Loucy (cell line): ENCODE measurements around the gene FAP.
A peak's percentile ranks its signal among the peaks of the same experiment; 100 is the strongest.

ENCODE experiments used
- H2AFZ ChIP-seq: fragments of 200-600 bp; sonication (generic); 2 replicates; pipeline ENCODE4 v1.6.0; 2016; ENCODE audit warnings: antibody characterized with exemption, mild to moderate bottlenecking, low read length, moderate library complexity
- H3F3A ChIP-seq: fragments of 200-600 bp; 2 replicates; pipeline ENCODE4 v1.6.0; 2016; ENCODE audit warnings: antibody characterized with exemption, low read depth, mild to moderate bottlenecking
- H3K27me3 ChIP-seq: fragments of 200-600 bp; sonication (generic); 2 replicates; pipeline ENCODE4 v1.6.1; 2014; ENCODE audit warnings: low read length, mild to moderate bottlenecking; ENCODE audit not compliant: insufficient read depth, poor library complexity, severe bottlenecking
- H3K36me3 ChIP-seq: fragments of 200-600 bp; sonication (generic); 2 replicates; pipeline ENCODE4 v1.6.1; 2016; ENCODE audit warnings: low read length; ENCODE audit not compliant: insufficient read depth
- H3K4me1 ChIP-seq: fragments of 200-600 bp; sonication (generic); 2 replicates; pipeline ENCODE4 v1.5.1; 2014; ENCODE audit warnings: low read length, mild to moderate bottlenecking; ENCODE audit not compliant: insufficient read depth, poor library complexity, severe bottlenecking
- H3K4me2 ChIP-seq: fragments of 200-600 bp; sonication (generic); 2 replicates; pipeline ENCODE4 v1.6.0; 2014; ENCODE audit warnings: antibody characterized with exemption, low read length, low read depth, mild to moderate bottlenecking; ENCODE audit not compliant: poor library complexity, severe bottlenecking
- H3K4me3 ChIP-seq: fragments of 200-600 bp; sonication (generic); 2 replicates; pipeline ENCODE4 v1.5.1; 2014; ENCODE audit warnings: low read length, mild to moderate bottlenecking, mixed read lengths; ENCODE audit not compliant: poor library complexity, severe bottlenecking
- H3K79me2 ChIP-seq: fragments of 200-600 bp; sonication (generic); 2 replicates; pipeline ENCODE4 v1.6.1; 2014; ENCODE audit warnings: low read length; ENCODE audit not compliant: insufficient read depth
- H3K9ac ChIP-seq: fragments of 200-600 bp; sonication (generic); 2 replicates; pipeline ENCODE4 v1.6.0; 2014; ENCODE audit warnings: mild to moderate bottlenecking, low read depth, low read length, moderate library complexity; ENCODE audit not compliant: poor library complexity, severe bottlenecking
- H3K9me2 ChIP-seq: fragments of 200-600 bp; sonication (generic); replicated peaks from 2 replicates; pipeline ENCODE4 v1.6.1; 2016; ENCODE audit warnings: low read depth, low read length, mixed read lengths
- H3K9me3 ChIP-seq: fragments of 200-600 bp; sonication (generic); 2 replicates; pipeline ENCODE4 v1.6.1; 2014; ENCODE audit warnings: mild to moderate bottlenecking, antibody characterized with exemption, low read length, low read depth; ENCODE audit not compliant: insufficient read depth
- H4K20me1 ChIP-seq: fragments of 200-600 bp; sonication (generic); 2 replicates; pipeline ENCODE4 v1.6.0; 2014; ENCODE audit warnings: antibody characterized with exemption, low read length, mild to moderate bottlenecking; ENCODE audit not compliant: insufficient read depth, poor library complexity, severe bottlenecking
- EZH2phosphoT487 ChIP-seq: fragments of 200-600 bp; IDR thresholded peaks from 2 replicates; pipeline ENCODE4 v1.6.1; 2018; ENCODE audit warnings: antibody characterized with exemption, mild to moderate bottlenecking, moderate library complexity, borderline replicate concordance
- TF ChIP-seq, protein P1 (sequence below): fragments of 200-600 bp; sonication (generic); conservative IDR thresholded peaks from 2 replicates; pipeline ENCODE4 v1.5.1; 2014; ENCODE audit warnings: mild to moderate bottlenecking, antibody characterized with exemption, low read length

FAP gene

DNA sequence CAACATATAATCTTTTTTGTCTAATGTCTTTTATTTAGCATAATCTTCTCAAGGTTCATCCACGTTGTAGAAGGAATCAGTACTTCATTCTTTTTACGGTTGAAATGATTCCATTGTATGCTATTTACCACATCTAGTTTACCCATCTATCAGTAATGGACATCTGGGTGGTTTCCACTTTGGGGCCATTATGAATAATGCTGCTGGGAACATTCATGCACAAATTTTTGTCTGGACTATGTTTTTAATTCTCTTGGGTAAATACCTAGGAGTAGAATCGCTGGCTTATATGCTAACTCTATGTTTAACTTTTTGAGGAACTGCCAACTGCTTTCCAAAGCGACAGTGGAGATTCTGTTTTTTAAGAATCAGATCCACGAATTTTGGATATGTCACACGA is 83.8 kb downstream of the FAP start:
- no peaks in the 10 kb centered on the region for H3K79me2 ChIP-seq
- no peaks in the 10 kb centered on the region for H4K20me1 ChIP-seq
- no peak overlapping the region for H3K4me3 ChIP-seq
- H3K4me2 ChIP-seq: no peak overlapping the region
- TF ChIP-seq, protein P1, sequence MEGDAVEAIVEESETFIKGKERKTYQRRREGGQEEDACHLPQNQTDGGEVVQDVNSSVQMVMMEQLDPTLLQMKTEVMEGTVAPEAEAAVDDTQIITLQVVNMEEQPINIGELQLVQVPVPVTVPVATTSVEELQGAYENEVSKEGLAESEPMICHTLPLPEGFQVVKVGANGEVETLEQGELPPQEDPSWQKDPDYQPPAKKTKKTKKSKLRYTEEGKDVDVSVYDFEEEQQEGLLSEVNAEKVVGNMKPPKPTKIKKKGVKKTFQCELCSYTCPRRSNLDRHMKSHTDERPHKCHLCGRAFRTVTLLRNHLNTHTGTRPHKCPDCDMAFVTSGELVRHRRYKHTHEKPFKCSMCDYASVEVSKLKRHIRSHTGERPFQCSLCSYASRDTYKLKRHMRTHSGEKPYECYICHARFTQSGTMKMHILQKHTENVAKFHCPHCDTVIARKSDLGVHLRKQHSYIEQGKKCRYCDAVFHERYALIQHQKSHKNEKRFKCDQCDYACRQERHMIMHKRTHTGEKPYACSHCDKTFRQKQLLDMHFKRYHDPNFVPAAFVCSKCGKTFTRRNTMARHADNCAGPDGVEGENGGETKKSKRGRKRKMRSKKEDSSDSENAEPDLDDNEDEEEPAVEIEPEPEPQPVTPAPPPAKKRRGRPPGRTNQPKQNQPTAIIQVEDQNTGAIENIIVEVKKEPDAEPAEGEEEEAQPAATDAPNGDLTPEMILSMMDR: no peak
- no peak for TF ChIP-seq EZH2phosphoT487
- no peaks in the 10 kb centered on the region for H3K9me2 ChIP-seq
- H3K4me1 ChIP-seq: no peaks in the 10 kb centered on the region
- no peaks in the 10 kb centered on the region for H3K9me3 ChIP-seq
- no peaks in the 10 kb centered on the region for H3K36me3 ChIP-seq
- H2AFZ ChIP-seq: no peak overlapping the region
- H3K9ac ChIP-seq: no peak overlapping the region
- H3F3A ChIP-seq: no peaks in the 10 kb centered on the region
- H3K27me3 ChIP-seq: no peaks in the 10 kb centered on the region

DNA sequence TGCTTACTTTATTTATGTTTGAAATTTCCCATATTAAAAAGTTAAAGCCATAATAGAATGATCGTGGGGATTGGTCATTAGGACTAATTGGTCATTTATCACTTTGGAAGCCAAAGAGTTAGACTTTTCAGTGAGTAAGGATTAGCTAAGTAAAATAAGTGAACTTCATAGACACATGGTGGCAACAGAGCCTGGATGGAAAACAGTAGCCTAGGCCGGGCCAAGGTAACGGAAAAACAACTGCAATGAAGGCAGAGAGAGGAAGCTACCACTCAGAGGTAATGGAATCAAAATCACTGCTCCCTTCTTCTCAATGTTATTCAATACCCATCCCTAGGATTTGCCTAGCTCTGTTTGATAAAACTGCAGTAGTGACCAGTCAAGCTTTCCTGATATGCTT is 87.1 kb downstream of the FAP start:
- no peaks in the 10 kb centered on the region for H3K27me3 ChIP-seq
- no peaks in the 10 kb centered on the region for H3K4me1 ChIP-seq
- no peaks in the 10 kb centered on the region for H3F3A ChIP-seq
- no peaks in the 10 kb centered on the region for H3K36me3 ChIP-seq
- H3K9ac ChIP-seq: no peak overlapping the region
- no peaks in the 10 kb centered on the region for H3K9me2 ChIP-seq
- H2AFZ ChIP-seq: no peak overlapping the region
- no peaks in the 10 kb centered on the region for H3K9me3 ChIP-seq
- no peak overlapping the region for H3K4me2 ChIP-seq
- no peak overlapping the region for H3K4me3 ChIP-seq
- no peaks in the 10 kb centered on the region for H3K79me2 ChIP-seq
- H4K20me1 ChIP-seq: no peaks in the 10 kb centered on the region
- TF ChIP-seq, protein P1: no peak

DNA sequence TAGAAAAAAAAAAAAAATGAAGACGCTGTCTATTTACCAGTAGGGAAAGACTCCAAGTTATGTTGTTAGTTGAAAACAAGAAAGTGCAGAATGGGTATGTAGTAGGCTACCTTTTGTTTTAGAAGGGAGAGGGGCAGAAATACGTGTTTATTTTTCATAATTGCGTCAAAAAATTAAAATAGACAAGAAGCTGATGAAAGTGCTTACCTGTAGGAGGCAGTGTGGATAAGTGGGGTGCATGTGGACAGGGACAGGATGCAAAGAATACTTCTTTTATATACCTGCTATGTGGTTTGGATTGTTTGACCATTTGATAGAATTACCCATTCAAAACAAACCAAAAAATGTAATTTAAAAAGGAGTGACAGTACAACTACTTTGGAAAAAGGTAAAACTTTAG is 88.2 kb downstream of the FAP start:
- Histone ChIP-seq H3K4me2 (no peak overlapping the region), H3F3A (no peaks in the 10 kb centered on the region), H3K4me3 (no peak overlapping the region), H3K36me3 (no peaks in the 10 kb centered on the region), H3K9me2 (no peaks in the 10 kb centered on the region), H3K27me3 (no peaks in the 10 kb centered on the region), H4K20me1 (no peaks in the 10 kb centered on the region), H3K9me3 (no peaks in the 10 kb centered on the region), H3K9ac (no peak overlapping the region), H3K79me2 (no peaks in the 10 kb centered on the region), H2AFZ (no peak overlapping the region), H3K4me1 (no peaks in the 10 kb centered on the region)
- TF ChIP-seq, protein P1: peak; percentile 63
- TF ChIP-seq EZH2phosphoT487: no peak
